NOMO-1 treated with DMSO at 0.1 percent for 48 hours (cell line): ENCODE measurements around the gene PLVAP.
"Not testable (repeated sequence)": the region's sequence is repeated elsewhere in the genome, so short reads cannot be mapped to it uniquely, and the experiment has no call there.

Experiments
- DNase-seq: peaks from one replicate; lab custom pipeline; 2025; ENCODE audit not compliant: unreplicated experiment; lab: John Stamatoyannopoulos, UW

PLVAP gene

GRCh38 chr19:17402982-17403855 is 26.1 kb upstream of the PLVAP start:
- no peak for DNase-seq

GRCh38 chr19:17401628-17402027 is 24.5 kb upstream of the PLVAP start:
- no peak for DNase-seq

DNA sequence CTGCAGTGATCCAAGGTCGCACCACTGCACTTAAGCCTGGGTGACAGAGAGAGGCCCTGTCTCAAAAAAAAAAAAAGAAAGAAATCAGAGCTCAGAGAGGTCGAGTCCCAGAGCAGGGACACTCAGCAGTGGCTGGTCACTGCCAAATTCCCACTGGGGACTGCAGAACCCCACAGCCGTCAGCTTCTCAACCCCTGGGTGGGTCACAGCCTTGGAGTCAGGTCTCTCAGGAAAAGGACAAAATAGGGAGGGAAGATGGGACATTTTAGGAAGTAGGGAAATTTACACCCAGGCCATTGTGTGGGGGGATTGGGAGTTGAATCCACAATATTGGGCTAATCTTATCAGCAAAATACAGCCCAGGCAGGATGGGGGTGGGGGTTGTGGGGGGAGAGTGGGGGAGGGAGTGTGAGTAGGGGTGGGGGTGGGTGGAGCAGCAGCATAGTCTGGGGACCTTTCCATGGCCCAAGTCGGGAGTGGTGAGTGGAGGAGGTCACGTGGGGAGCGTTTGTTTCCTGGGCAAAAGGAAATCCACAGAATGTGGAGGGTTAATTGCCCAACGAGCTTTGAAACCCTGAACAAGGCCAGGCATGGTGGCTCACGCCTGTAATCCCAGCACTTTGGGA is 21.9 kb upstream of the PLVAP start:
- DNase-seq: no peak

DNA sequence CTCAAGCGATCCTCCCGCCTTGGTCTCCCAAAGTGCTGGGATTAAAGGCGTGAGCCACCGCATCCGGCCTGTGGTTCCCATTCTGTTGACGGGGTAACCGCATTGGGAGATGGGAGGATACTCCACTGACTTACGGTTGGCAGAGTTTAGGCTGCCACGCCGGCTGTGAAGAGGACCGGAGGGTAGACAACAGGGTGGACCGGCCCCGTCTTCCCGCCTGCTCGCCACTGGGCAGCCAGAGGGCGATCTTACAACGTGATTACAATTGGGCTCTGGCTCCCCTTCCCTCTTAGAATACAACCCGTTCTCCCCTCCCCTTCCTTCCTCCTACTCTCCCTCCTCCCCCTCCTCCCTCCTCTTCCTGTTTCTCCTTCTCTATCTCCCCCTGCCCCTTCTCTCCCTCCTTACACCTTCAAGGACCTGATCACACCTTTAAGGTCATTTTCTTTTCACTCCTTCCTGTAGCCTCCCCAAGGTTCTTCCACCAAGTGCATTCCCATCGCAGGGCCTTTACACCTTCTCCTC is 17.8 kb upstream of the PLVAP start:
- DNase-seq: peak; percentile 75

- DNase-seq: no peak
These were observed 16.8 kb upstream of the PLVAP start, which contains the start of gene CCDC194 for GRCh38 chr19:17393914-17394313. Gene CCDC194, minus strand, starts transcription at chr19:17394196. Its CDS starts 38 bp downstream, at chr19:17394158.

DNA sequence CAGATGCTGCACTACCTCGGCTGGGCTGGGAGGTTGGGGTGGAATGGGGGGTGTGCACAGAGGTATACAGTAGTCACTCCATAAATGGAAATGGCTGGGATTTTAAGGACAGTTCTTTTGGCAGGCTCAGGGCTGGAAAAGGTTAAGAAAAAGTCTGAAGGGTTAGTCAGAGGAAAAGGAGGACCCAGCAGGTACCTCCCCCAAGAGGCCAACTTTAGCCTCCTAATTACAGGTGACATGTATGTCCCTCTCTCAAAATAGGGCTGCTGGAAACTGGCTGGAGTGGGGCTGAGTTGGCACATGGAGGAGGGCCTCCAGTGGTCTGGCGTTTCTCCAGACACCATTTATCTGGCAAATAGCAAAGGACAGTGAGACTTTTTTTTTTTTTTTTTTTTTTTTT is 15.9 kb upstream of the PLVAP start:
- DNase-seq: no peak

- peak; percentile 73 for DNase-seq
These were observed 14.4 kb upstream of the PLVAP start for GRCh38 chr19:17391371-17392151.

DNA sequence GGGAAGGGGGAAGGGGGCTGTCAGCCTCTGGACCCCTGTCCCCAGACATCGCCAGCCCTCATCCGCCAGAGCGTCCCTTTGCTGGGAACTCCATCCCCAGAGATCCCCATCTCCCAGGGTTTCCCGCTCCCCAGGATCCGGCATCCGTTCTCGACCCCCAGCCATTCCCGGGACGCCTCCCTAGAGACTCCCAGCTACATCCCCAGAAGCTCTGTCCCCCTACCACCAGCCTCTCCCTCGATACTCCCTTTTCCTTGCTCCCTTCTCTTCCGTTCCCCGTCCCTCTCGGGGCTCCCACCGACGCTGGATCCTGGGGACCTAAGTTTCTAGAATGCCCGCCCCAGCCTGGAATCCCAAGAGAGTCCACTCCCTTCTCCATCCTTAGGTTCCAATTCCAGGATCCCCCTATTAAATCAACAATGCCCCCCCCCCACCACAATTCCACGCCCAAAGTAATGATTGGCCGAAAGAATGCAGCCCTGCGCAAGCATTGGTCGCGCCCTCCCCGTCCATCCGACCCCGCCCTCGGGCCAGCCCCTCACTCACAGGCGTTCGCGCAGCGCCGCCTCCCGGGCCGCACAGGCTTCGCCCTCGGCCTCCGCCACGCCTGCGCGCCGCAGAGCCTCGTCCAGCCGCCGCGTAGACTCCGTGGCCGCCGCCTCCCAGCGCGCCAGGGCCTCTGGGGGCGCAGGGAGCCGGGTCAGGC is 13.7 kb upstream of the PLVAP start:
- peak; percentile 86 for DNase-seq

GRCh38 chr19:17389957-17390664 is 13.0 kb upstream of the PLVAP start:
- DNase-seq: no peak

DNA sequence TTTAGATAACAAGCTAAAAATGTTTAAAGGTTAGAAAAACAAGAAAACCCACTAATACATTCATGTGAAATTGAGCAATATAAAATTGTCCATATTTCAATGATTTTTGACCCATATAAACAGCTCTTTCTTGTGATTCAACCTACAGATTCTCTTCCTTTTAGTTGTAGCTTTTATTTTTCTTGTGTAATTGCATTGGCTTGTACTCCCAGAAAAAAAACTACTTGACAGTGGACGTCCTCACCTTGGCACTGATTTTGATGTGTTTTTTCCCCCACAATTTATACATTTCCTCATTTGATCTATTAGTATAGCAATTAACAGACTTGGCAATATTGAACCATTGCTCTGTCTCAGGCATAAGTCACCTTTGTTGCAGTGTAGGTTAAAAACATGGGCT is 12.1 kb upstream of the PLVAP start:
- no peak for DNase-seq

DNA sequence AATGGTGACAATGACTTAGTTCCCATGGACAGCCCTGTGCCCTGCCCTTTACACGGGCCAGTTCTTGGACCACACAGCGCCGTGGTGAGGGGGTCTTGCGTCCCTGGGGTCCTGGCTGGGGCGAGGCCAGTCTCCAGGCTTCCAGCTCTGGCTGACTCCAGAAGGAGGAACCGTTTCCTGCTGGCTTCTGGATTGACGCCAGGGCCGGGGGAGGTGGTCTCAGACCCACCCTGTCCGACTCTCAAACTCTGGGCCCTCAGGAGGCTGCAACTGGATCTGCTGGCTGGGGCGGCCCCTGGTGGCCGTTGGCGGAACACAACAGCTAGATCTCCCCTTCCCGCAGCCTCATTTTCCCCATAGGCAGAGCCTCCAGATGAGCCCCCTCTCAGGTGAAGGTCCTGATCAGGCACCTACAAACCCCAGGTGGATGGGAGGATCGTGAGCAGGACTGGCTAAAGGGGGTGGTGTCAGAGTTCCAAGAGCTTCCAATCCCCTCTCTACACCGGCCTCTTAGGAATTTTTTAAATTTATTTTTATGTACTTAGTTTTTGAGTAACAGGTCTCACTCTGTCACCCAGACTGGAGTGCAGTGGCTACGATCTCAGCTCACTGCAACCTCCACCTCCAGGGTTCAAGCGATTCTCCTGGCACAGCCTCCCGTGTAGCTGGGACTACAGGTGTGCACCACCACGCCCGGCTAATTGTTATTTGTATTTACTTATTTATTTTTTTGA is 8.9 kb upstream of the PLVAP start:
- peak; percentile 38 for DNase-seq

DNA sequence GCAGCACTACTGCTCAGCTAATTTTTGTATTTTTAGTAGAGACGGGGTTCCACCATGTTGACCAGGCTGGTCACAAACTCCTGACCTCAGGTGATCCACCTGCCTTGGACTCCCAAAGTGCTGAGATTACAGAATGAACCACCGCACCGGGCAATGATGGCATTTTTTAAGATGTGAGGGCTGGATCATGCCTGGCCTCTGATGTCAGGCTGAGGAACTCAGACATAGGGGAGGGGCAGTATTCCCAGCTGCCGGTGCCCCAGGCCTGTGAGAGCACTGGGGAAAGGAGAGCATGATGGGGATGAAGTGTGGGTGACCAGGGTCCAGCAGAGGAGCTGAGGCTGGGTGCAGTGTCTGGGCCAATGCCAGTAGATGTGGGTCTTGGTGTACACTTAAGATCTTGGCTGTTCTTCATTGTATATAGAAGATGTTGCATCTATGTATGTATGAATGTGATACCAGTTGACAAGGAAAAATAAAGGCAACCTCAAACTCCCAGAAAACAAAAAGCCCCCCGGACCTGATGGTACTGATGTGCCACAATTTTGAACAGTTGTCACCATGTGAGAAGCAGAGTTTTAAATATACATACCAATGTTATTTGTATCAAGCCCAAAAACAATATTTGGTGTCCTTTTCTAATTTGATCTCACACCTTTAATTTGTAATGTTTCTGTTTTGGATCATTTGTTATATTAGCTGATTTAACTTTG is 3.4 kb upstream of the PLVAP start:
- no peak for DNase-seq

DNA sequence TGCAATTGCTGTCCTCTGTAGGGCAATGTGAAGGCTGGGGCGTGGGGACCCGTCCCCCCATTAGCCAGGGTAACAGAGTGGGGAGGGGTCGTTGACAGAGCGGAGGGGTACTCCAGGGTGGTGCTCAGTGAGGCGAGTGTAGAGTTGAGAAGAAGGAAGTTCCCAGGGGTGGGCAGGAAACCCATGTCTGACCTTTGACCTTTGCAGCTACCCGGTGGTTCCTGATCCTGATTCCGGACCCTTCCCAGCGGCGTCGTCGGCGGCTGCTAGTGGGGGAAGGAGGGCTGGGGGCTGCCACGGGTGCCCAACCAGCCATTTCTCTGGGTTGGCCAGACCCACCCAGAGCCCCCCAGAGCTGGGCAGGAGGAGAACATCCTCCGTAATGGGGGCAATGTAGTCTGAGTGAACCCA is 2.1 kb upstream of the PLVAP start:
- peak; percentile 8 for DNase-seq

- no peak for DNase-seq
These were observed 1.1 kb upstream of the PLVAP start for GRCh38 chr19:17378271-17378670.

- peak; percentile 92 for DNase-seq
These were observed 7.0 kb downstream of the PLVAP start for GRCh38 chr19:17370026-17370587.

DNA sequence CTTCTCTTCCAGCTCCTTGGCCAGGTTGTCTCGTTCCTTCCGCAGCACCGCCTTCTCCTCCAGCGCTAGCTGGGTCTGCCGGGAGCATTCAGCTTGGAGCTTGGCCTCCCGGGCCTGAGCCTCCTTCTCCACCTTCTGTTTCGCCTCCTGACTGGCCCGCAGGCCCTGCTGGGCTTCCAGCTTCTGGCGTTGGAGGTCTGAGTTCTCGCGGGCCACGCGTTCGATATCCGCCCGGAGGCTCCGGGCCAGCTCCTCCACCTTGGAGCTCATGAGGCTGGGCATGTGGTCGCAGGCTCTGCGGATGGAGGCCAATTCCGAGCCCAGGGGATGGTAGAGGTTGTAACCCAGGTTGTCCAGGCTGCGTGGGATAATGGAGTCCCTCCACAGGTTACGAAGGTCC is 11.8 kb downstream of the PLVAP start:
- DNase-seq: no peak

- DNase-seq: not testable (repeated sequence)
These were observed 13.1 kb downstream of the PLVAP start for GRCh38 chr19:17363852-17364605.
